Inflammatory macrophage (primary cell): ENCODE measurements around the gene MKNK2.
"Not testable (repeated sequence)": the region's sequence is repeated elsewhere in the genome, so short reads cannot be mapped to it uniquely, and the experiment has no call there.

Experiments used
- DNase-seq, 2 donors: peaks; one replicate each; pipeline ENCODE4 v3.0.0-alpha.2; 2020 to 2022

Gene MKNK2

DNA sequence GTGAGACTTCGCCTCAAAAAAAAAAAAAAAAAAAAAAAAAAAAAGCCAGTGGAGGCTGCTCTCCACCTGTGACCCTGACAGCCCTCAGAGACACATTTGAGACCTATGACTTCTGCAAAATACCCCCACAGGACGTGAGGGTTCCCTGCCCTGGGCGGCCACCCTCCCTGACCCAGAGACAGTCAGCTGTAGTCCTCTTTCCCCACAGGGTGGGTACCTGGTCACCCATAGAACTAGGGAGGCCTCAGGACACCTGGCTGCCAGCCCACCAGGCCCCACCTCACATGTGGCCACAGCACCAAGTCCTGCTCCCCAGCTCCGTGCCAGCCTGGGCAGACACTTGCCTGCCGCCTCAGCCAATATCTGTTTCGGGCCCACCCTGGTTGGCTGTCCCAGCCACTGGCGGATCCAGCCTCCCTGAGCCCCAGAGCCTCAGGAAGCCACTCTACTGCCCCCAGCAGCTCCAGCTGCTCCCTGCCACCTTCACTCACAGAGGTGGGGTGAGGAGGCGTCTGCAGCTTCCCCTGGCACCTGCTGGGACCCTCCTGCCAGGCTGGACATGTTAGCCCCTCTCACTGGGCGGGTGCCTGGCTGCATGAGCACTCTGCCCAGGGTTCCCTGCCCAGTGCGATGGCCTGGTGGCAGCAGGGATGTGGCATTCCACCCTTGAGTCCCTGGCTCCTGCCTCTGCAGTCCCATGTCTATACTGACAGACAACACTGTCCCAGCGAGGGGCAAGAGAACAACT is 6.9 kb downstream of the MKNK2 start:
- no peak for DNase-seq

DNA sequence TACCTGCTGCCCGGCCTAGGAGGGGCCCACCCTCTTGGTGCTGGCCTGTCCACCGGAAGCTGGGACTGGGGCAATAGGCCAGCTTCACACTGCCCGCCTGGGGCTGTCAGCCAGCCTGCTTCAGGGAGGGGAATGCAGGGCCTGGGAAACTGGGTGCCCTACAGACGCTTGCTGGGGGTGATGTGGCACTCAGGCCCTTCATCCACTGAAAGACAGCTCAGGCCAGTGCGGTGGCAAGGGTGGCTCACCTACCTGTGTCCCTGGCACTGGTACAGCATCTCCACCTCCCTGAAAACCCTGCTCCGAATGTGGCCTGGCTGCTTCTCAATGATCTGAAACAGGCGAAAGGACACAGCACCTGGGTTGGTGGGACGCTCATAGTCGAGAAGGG is 7.8 kb downstream of the MKNK2 start:
- no peak for DNase-seq

DNA sequence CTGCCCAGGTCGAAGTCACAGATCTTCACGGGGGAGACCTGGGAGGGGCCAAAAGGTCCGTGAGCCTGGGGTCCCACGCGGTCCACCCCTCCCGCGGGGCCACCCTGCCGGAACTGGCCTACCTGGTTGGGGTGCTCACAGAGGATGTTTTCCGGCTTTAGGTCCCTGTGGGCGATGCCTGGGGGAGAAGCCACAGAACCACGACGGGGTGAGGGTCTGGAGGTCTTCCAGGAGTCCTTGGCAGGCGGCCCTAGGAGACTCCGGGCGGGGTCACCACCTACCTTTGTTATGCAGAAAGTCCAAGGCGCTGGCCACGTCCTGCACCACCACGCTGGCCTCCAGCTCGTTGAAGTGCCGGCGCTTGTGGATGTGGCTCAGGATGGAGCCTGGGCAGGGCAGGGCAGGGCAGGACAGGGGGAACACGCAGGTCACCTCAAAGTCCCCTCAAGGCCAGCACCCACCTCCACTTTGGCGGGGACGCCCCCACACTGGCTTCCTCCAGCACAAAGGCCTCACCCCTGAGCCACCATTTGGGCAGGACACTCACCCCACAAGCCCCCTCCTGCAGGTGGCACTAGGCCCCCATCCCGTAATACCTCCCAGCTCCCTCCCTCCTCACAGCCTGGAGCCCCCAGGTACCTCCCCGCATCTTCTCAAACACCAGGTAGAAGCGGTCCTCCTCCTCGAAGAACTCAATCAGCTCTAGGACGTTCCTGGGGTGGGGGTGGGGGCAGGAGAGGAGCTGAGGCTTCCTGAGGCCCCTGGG is 8.4 kb downstream of the MKNK2 start:
- DNase-seq = no peak

DNA sequence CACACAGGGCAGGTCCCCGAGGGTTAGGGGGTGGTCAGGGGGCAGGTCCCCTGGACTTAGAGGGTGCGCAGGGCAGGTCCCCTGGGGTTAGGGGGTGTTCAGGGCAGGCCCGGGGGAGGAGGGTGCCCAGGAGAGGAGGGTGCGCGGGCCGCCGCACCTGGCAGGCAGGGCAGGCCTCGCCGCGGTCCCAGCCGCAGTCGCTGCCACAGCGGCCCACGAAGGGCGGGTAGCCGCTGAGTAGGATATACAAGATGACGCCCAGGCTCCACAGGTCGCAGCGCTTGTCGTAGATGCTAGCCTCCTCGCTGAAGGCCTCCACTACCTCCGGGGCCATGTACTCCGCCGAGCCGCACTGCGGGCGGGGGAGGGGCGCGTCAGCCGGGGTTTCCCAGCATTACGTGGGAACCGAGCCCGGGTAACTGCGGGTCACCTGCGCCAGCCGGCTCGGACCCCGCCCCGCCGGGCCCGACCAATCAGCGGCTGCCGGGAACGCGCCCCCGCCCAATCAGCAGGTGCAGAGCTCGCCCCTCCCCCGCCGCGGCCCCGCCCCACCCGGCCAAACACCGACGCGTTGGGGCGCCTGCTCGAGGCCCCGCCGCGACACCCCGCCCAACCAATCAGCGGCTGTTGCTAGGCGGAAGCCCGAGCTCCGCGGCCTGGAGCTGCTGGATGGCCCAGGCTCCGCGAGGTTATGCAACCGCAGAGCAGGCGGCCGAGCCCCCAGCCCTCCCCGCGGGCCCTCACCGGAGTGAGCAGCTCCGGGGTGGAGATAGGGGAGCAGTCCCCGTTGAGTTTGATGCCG is 9.2 kb downstream of the MKNK2 start:
- DNase-seq = peak; percentile 96 to 98

DNA sequence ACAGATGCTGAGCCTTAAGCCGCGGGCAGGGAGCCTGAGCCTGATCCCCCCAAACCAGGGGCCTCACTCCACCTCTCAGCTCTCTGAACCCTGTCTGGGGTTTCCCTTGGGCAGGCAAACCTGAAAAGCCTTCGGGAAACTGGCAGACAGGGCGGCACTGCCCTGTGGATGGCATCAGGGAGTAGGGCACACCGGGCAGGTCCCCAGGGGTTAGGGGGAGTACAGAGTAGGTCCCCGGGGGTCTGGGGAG is 9.7 kb downstream of the MKNK2 start:
- DNase-seq = no peak

DNA sequence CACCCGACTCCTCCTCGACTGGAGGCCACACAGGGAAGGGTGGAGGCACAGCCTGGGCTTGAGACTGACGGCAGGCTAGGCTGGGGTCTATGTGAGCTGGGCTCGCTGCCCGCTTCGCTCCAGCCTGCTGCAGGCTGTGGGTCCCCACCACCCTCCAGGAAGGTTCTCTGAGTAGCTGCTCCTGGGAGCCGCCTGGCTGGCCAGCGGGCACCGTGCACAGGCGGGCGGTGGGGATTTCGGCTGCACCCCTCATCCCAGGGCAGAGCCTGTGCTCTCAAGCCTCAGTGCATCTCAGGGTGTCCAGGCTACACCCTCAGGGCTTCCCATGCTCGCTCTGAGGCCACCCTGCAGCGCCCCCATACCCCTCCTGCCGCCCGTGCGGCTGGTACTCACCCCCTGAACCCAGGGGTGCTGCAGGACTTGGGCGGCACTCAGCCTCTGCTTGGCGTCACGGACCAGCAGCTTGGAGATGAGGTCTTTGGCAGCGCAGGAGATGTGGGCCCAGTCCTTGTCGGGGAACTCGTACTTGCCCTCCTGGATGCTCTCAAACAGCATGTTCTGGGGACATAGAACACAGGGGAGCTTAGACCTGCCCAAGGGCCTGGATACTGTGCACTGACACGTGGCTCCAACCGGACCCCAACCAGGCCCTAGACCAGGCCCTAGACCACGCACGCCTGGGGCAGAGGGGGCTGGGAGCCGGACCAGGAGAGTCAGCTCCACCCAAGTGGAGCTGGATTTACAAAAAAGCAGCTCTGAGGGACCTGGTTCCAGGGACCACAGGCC is 10.2 kb downstream of the MKNK2 start:
- DNase-seq = no peak

DNA sequence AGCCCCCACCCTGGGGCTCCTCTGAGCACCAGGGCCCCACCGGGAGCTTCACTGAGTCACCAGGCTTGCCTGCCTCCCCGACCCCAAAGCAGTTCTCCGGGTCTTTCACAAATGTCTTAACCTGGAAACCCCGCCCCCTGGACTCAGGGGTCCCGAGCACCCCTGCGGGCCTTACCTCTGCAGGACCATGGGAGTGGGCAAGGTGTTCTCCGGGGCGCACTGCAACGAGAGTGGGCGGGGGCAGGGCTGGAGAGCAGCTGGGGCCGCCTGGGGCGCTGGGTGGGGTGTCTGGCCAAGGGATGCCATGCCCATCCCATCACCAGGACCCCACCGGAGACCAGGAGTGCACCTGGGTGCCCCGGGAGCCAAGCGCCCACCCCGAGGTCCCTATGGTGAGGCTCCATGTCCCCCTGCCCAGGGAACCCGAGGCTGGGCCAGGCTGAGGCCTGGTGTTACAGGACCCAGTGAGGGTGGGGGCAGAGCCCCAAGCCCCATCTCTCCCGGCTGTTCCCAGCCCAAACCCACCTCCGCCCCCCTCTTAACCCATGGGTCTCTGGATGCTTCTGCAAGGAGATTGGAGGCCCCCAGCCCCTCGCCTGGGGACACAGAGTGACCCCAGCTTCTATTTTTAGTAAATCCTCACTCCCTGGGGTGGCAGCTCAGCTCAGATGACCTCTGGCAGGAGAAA is 10.9 kb downstream of the MKNK2 start:
- DNase-seq = no peak

DNA sequence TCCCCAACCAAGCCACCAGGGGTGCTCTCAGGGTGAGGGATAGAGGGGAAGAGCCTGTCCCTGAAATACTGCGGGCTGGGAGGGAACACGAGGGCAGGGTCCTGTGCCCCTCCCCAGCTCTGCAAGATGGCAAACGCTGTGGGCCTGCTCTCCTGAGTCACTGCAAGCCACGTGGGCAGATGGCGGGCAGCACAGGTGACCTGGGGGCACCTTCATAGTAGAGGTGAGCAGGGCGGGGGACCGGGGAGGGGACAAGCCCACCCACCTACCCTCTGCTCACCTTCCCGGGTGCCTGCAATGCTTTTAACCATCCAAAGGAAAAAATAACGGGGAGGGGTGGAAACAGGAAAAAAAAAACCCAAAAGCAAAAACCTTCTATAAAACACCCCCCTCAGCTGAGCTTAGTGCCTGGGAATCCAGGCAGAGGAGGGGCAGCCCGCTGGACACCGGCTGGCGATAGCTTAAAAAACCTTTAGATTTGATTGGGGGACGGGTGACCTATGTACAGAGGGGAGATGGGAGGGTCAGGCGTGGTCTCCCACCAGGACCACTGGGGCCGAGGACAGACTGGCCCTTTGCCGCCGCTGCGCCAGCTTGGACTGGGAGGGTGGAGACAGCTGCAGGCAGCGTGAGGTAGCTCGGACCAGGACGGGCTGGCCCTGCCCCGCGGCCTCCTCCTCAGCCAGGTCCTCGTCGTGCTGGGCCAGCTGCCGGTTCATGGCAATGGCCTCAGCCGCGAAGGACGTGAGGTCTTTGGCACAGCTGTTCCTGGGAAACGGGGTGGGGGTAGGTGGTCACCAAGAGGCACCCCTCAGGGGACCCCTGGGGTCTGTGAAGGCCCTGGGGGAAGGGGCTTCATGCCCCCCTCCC is 11.7 kb downstream of the MKNK2 start:
- DNase-seq = no peak

DNA sequence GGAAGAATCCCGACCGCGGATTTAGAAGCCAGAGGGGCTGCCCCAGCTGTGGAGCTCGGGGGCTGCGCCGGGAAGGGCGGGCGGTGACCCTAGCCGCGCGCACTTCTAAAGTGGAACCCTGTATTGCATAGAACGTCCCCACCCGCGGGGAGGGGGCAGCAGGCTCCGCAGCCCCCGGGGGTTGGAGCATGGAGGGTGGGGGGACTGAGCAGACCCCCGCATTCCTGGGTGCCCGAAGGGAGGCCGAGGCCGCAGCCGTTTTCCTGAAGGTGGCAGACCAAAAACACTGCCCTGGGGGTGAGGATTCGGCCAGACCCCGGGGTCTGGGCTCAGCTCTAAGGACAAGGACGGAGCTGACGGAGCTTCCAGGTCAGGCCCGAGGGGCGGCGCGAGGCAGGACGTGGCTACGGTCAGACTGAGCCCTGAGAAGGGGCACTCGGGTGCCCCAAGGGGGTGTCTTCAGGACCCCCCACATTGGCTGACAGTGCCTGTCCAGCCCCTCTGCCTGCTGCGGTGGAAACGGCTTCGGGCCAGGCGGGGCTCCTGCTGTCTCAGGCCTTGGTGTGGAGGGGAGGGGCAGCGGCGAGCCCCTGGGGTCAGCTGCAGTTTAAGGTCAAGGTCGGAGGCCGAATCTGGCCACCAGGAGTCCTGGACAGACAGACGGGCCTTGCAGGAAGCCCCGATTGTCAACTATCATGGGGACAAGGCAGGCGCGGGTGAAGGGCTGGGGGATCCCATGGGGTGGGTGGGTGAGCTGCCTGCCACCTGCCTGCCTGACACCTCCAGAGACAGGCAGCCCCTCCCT is 12.6 kb downstream of the MKNK2 start:
- no peak for DNase-seq

DNA sequence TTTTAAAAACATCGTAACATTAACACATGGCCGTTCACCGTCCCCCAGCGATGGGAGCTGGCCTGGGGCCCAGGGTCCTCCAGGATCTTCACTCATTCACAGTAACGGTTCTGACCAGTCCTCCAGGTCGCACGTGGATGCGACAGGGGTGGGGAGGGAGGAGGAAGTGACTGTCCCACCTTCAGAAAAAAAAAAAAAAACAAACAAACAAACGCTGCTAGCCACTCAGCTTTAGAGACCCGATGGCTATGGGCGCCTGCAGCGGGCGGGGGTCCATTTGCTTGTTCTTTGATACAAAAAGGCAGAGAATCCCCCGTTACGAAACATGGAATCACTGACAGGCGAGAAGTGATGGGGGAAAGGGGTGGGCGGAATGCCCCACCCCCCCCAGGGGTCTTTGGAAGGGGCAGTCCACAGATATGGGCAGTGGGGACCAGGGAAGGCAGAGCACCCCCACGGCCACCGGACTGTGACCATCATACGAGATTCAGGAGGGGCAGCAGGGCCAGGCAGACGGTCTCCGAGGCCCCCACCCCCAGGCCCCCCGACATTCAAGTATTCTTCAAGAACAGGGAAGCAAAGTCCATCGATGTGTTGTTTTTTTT is 13.3 kb downstream of the MKNK2 start:
- no peak for DNase-seq

DNA sequence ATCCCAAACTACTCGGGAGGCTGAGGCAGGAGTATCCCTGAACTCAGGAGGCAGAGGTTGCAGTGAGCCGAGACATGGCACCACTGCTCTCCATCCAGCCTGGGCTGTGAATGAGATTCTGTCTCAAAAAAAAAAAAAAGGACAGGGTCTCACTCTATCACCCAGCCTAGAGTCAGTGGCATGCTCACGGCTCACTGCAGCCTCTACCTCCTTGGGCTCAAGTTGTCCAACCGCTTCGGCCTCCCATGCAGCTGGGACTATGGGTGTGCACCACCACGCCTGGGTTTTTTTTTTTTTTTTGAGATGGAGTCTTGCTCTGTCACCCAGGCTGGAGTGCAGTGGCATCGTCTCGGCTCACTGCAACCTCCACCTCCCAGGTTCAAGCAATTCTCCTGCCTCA is 14.6 kb downstream of the MKNK2 start:
- no peak for DNase-seq

DNA sequence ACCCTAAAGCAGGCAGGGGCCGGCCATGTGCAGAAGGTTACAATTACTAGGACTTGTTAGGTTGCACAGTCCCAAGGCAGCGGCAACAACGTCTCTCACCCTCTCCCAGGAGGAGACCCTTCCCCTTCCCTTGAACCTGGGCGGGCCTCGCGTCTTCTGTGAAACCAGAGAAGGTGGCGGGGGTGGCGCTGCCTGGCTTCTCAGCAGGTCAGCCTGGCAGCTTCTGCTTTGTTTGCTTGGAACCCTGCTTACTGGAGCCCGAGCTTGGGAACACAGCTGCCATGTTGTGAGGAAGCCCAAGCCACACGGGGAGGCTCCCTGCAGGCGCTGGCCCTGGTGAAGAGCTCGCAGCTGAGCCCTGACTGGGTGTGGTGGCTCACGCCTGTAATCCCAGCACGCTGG is 15.5 kb downstream of the MKNK2 start:
- no peak for DNase-seq

DNA sequence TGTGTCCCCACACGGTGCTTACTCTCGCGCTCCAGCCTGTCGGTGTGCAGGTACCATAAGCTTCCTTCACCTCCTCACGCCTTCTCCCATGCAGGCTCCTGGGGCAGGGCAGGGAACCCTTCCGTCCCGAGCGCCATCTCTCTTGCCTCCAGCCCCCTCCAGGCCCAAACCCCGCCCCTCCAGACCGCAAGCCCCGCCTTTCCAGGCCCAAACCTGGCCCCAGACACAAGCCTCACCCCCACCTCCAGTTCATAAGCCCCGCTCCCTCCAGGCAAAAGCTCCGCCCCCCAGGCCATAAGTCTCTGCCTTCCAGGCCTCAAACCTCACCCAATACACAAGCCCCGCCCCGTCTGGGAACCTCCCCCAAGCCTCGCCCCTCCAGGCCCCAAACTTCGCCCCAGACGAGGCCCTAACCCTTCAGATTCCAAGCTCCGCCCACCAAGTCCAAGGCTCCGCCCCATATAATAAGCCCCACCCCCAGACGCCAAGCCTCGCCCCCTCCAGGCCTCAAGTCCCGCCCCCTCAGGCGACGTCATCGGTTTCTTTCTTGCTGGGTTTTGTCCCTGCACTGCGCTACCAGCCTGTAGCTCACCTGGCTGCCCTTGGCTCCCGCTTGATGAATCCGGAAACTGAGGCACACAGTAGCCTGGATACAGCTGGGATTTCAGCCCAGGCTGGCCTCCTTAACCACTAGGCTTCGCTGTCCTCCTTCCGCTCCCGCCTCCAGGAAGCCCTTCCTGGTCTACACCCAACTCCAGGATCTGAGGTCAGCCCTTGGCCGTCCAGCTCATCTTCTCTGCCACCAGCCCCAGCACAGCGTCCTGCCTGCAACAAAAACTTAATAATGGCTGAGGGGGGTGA is 16.1 kb downstream of the MKNK2 start:
- peak; percentile 53 to 67 for DNase-seq

DNA sequence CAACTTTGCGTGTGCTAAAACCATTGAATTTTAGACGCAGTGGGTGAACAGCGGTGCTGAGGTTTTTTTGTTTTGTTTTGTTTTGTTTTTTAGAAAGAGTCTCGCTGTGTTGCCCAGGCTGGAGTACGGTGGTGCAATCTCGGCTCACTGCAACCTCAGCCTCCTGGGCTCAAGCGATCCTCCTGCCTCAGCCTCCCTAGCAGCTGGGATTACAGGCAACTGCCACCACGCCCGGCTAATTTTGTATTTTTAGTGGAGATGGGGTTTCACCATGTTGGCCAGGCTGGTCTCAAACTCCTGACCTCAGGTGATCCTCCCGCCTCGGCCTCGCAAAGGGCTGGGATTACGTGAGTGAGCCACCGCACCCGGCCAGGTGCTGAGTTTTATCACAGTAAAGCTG is 16.8 kb downstream of the MKNK2 start:
- DNase-seq = not testable (repeated sequence)

DNA sequence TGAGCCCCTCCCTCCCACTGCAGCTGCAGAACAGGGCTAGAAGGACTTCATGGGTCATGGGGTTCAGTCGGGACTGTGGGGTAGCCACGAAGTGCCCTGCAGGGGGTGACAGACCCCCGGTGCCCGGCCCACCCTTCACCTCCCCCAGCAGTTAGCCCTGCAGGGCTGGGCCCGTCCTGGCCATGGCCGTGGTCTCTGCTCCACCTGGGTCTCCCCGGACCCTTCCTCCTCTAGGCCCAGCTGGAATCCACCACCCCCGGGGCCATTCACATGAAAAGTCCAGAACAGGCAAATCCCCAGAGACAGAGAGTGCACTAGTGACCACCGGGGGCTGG is 17.3 kb downstream of the MKNK2 start:
- no peak for DNase-seq

DNA sequence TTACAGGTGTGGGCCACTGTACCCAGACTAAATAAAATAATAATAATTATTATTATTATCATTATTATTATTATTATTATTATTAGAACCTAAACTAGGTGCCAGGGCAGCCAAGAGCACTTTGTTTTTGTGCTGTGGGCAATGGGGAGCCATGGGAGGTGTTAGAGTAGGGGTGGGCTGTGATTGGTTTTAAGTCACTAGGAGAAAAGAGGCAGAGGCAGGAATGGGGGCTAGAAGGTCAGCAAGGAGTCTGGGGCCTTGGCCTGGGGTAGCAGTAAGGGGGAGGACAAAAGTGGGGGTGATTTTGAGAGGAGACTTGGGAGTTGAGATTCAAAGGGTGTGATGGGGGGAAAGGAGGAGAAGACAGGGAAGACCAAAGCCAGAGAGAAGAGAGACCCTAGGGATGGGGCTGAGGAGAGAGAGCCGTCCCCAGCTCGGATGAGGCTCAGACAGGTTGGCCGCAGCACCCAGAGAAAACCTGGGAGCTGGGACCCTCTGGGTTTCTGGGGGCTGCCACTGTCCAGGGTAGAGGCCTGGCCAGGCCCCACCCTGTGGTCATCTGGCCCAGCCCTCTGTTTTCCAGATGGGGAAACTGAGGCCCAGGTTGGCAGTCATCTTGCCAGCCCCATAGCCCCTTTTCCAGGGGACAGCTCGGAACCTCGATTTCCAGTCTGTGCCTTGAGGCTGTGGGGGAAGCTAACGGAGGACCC is 17.8 kb downstream of the MKNK2 start:
- no peak for DNase-seq

DNA sequence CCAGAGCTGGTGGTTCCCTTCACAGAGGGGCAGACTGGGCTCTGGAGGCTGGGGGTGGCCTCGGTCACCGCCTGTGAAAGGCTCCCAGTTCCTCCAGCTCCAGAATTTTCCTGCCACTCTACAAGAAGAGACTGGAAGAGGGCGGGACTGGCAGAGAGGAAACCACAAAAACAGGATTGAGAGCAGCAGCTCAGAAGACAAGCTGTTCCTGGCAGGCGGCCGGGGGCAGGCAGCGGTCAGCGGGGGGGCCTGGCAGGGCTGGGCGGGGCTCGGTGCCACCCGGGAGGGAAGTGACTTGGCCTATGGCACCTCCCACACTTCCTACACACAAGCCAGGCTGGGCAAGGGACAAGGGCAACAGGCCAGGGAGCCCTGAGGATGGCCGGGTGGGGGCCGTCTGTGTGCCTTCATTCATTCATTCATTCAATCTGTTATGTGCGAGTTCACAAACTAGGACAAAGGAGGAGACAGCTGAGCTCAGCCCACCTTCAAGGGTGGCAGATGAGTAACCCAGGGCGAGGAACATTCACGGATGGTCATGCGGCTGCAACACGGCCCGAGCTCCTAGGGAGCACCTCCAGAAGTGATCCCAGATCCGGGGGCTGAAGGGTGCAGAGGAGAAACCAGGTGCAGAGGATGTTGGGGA is 18.6 kb downstream of the MKNK2 start:
- DNase-seq = peak; percentile 86 to 91

DNA sequence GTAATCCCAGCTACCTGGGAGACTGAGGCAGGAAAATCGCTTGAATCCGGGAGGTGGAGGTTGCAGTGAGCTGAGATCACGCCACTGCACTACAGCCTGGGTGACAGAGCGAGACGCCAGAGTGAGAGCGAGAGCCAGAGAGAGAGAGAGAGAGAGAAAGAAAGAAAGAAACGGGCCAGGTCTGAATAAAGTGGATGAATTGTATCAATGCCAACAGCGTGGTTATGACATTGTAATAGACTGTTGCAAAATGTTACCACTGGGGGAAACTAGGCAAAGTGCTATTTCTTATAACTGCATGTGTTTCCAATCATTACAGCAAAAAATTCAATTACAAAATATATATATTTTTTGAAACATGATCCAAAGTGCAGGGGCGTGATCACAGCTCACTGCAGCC is 23.7 kb downstream of the MKNK2 start:
- DNase-seq = peak; percentile 21 to 61
